ENCODE data around the gene IRX4. TPM values are rescaled to one million over a fixed set of nuclear protein-coding genes. Genes with fewer than 3 reads are reported as not detected.

Gene IRX4
- total RNA-seq, 6 donors from 2014 or later = 1.7 TPM; not detected in 5

- Histone ChIP-seq H3K27me3 (peaks cover 0 to 14% (median 0%) of the 10 kb centered on the region in 4 donors), H3K27ac (no peak overlapping the region), H3K4me1 (peaks cover 0 to 10% (median 0%) of the 10 kb centered on the region in 4 donors), H3K9me3 (no peaks in the 10 kb centered on the region), H3K4me3 (no peak overlapping the region), H3K36me3 (no peaks in the 10 kb centered on the region)
- DNase-seq = peak in 1 of 2 donors; percentile 46
- 69 to 80% methylated on average over 4 to 7 of the region's 7 CpGs for WGBS, 2 donors
- ATAC-seq (ENCODE audit: low FRiP score in 2 of 2) = no peak
- TF ChIP-seq CTCF (IDR thresholded peaks at IDR 0.05) (no peak), EP300 (IDR thresholded peaks at IDR 0.05) (no peak), POLR2AphosphoS5 (IDR thresholded peaks at IDR 0.05) (no peak), POLR2A (IDR thresholded peaks at IDR 0.05) (no peak)
Observed at GRCh38 chr5:1860949-1861348, 21.8 kb downstream of the IRX4 start.

GRCh38 chr5:1860021-1860610 lies 22.6 kb downstream of the IRX4 start:
- peaks cover 0 to 10% (median 0%) of the 10 kb centered on the region in 4 donors for H3K4me1 ChIP-seq
- DNase-seq = peak in 1 of 2 donors; percentile 67

GRCh38 chr5:1859099-1859498 lies 23.6 kb downstream of the IRX4 start:
- Histone ChIP-seq H3K27ac (no peak overlapping the region), H3K4me1 (peaks cover 0 to 10% (median 0%) of the 10 kb centered on the region in 4 donors), H3K36me3 (no peaks in the 10 kb centered on the region), H3K9me3 (no peaks in the 10 kb centered on the region), H3K4me3 (no peak overlapping the region), H3K27me3 (peaks cover 0 to 12% (median 0%) of the 10 kb centered on the region in 4 donors)
- TF ChIP-seq EP300 (IDR thresholded peaks at IDR 0.05) (no peak), POLR2AphosphoS5 (IDR thresholded peaks at IDR 0.05) (no peak), POLR2A (IDR thresholded peaks at IDR 0.05) (no peak), CTCF (IDR thresholded peaks at IDR 0.05) (no peak)
- 73 to 83% methylated on average over 4 to 10 of the region's 10 CpGs for WGBS, 2 donors
- ATAC-seq (ENCODE audit: low FRiP score in 2 of 2) (no peak), DNase-seq (peak in 1 of 2 donors; percentile 41)

More at GRCh38 chr5:1860021-1860610, 22.6 kb downstream of the IRX4 start:
- no peak for ATAC-seq (ENCODE audit: low FRiP score in 2 of 2)
- H3K27me3 ChIP-seq = peaks cover 0 to 12% (median 0%) of the 10 kb centered on the region in 4 donors
- no peaks in the 10 kb centered on the region for H3K9me3 ChIP-seq
- H3K27ac ChIP-seq = no peak overlapping the region
- no peaks in the 10 kb centered on the region for H3K36me3 ChIP-seq
- TF ChIP-seq POLR2AphosphoS5 (IDR thresholded peaks at IDR 0.05) = no peak
- H3K4me3 ChIP-seq = no peak overlapping the region
- 80 to 84% methylated on average over 3 to 21 of the region's 22 CpGs for WGBS, 2 donors

- WGBS, 2 donors = 87 to 97% methylated on average over 4 to 16 of the region's 16 CpGs
Observed at GRCh38 chr5:1858436-1858835, 24.3 kb downstream of the IRX4 start.

GRCh38 chr5:1857256-1857600 lies 25.5 kb downstream of the IRX4 start:
- DNase-seq = peak in 1 of 2 donors; percentile 81
- 48 to 93% methylated on average over 22 to 32 of the region's 32 CpGs for WGBS, 2 donors
- H3K9me3 ChIP-seq = no peaks in the 10 kb centered on the region
- TF ChIP-seq POLR2AphosphoS5 (IDR thresholded peaks at IDR 0.05) (no peak), EP300 (IDR thresholded peaks at IDR 0.05) (no peak), POLR2A (IDR thresholded peaks at IDR 0.05) (no peak), CTCF (IDR thresholded peaks at IDR 0.05) (no peak)
- no peaks in the 10 kb centered on the region for H3K36me3 ChIP-seq
- H3K4me3 ChIP-seq = no peak overlapping the region
- peaks cover 0 to 21% (median 2%) of the 10 kb centered on the region in 4 donors for H3K27me3 ChIP-seq
- H3K27ac ChIP-seq = no peak overlapping the region
- ATAC-seq (ENCODE audit: low FRiP score in 2 of 2) = no peak
- peaks cover 0 to 10% (median 0%) of the 10 kb centered on the region in 4 donors for H3K4me1 ChIP-seq

More at GRCh38 chr5:1858436-1858835, 24.3 kb downstream of the IRX4 start:
- no peak overlapping the region for H3K27ac ChIP-seq
- H3K36me3 ChIP-seq = no peaks in the 10 kb centered on the region
- DNase-seq (peak in 1 of 2 donors; percentile 67), ATAC-seq (ENCODE audit: low FRiP score in 2 of 2) (no peak)
- no peak overlapping the region for H3K4me3 ChIP-seq
- peaks cover 0 to 17% (median 0%) of the 10 kb centered on the region in 4 donors for H3K27me3 ChIP-seq
- H3K4me1 ChIP-seq = peaks cover 0 to 10% (median 0%) of the 10 kb centered on the region in 4 donors
- TF ChIP-seq POLR2AphosphoS5 (IDR thresholded peaks at IDR 0.05) (no peak), CTCF (IDR thresholded peaks at IDR 0.05) (no peak), POLR2A (IDR thresholded peaks at IDR 0.05) (no peak), EP300 (IDR thresholded peaks at IDR 0.05) (no peak)
- H3K9me3 ChIP-seq = no peaks in the 10 kb centered on the region
